Neuron (in vitro differentiated cells): ENCODE measurements around the gene CD99L2.
"Not testable (repeated sequence)": the region's sequence is repeated elsewhere in the genome, so short reads cannot be mapped to it uniquely, and the experiment has no call there.

ENCODE experiments used
- H2AFZ ChIP-seq: one replicate; pipeline ENCODE4 v1.6.1; 2013; ENCODE audit warnings: low read depth, mild to moderate bottlenecking, inconsistent platforms, low read length, moderate library complexity
- H3K27me3 ChIP-seq: one replicate; pipeline ENCODE4 v1.6.1; 2013; ENCODE audit warnings: low read length; ENCODE audit not compliant: insufficient read depth
- H3K36me3 ChIP-seq: one replicate; pipeline ENCODE4 v1.6.1; 2013; ENCODE audit warnings: low read length; ENCODE audit not compliant: insufficient read depth
- H3K4me1 ChIP-seq: one replicate; pipeline ENCODE4 v1.6.1; 2013; ENCODE audit warnings: low read length; ENCODE audit not compliant: insufficient read depth
- H3K4me3 ChIP-seq: 2 replicates; pipeline ENCODE4 v1.5.1; 2013; ENCODE audit warnings: mild to moderate bottlenecking, low read length, moderate library complexity
- H3K9me3 ChIP-seq: one replicate; pipeline ENCODE4 v1.6.1; 2013; ENCODE audit warnings: low read length

CD99L2 gene

DNA sequence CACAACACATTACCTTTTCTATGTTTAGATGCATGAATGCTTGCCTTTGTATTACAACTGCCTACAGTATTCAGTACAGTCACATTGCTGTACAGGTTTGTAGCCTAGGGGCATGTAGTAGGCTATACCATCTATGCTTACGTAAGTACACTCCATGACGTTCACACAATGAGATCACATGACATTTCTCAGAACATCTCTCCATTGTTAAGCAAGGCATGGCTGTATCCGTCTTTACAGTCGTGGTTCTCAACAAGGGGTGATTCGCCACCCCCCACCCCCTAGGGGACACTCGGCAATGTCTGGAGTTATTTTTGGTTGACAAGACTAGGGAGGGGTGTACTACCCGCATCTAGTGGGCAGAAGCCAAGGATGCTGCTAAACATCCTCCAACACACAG is 12.1 kb downstream of the CD99L2 start:
- peaks cover 3% of the 10 kb centered on the region for H3K9me3 ChIP-seq
- H2AFZ ChIP-seq, result no peak overlapping the region
- H3K4me3 ChIP-seq, result no peak overlapping the region
- no peaks in the 10 kb centered on the region for H3K27me3 ChIP-seq
- H3K4me1 ChIP-seq, result no peaks in the 10 kb centered on the region
- no peaks in the 10 kb centered on the region for H3K36me3 ChIP-seq

DNA sequence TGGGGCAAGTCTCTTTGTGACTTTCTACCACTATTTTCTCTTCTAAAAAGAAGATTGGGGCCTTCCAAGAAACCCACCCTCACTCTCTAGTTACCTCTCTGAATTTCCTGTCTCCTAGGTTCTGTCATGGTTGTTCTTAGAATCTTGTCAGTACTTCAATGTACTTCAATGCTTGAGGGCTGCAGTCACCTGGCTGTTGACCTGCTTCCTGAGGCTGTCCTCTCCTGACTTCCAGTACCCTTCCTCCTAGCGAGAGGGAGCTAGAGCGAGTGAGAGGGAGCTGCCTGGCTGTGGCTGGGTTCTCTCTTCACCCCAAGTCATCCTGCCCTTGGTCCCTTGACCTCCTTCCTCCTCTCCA is 17.7 kb downstream of the CD99L2 start:
- H3K4me1 ChIP-seq, result no peaks in the 10 kb centered on the region
- no peaks in the 10 kb centered on the region for H3K36me3 ChIP-seq
- H3K9me3 ChIP-seq, result no peaks in the 10 kb centered on the region
- H3K4me3 ChIP-seq, result no peak overlapping the region
- no peak overlapping the region for H2AFZ ChIP-seq
- H3K27me3 ChIP-seq, result no peaks in the 10 kb centered on the region

DNA sequence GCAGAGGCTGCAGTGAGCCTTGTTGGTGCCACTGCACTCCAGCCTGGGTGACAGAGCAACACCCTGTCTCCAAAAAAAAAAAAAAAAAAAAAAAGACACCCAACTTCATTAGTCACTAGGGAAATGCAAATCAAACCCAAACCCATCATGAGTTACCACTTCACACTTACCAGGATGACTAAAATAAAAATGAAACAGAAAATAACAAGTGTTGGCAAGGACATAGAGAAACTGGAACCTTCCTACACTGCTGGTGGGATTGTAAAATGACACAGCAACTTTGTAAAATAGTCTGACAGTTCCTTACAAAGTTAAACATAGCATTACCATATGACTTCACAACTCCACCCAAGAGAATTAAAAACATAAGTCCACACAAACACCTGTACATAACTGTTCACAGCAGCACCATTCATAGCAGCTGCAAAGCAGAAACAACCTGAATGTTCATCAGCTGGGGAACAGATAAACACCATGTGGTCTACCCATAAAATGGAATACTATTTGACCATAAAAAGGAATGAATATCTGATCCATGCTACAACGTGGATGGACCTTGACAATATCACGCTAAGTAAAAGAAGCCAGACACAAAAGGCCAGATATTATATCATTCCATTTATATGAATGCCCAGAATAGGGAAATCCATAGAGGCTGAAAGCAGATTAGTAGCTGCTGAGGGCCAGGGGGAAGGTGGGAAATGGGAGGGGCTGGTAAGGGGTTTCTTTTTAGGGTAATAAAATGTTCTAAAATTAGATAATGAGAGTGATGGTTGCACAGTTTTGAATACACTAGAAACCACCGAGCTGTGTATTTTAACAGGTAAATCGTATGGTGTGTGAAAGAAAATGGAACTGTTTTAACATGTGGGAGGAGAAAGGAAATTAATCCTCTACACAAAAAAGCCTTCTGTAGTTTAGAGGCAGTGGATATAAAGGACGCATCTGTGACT is 18.3 kb downstream of the CD99L2 start:
- H3K36me3 ChIP-seq, result no peaks in the 10 kb centered on the region
- no peak overlapping the region for H3K4me3 ChIP-seq
- no peak overlapping the region for H2AFZ ChIP-seq
- no peaks in the 10 kb centered on the region for H3K27me3 ChIP-seq
- H3K4me1 ChIP-seq, result no peaks in the 10 kb centered on the region
- H3K9me3 ChIP-seq, result no peaks in the 10 kb centered on the region

DNA sequence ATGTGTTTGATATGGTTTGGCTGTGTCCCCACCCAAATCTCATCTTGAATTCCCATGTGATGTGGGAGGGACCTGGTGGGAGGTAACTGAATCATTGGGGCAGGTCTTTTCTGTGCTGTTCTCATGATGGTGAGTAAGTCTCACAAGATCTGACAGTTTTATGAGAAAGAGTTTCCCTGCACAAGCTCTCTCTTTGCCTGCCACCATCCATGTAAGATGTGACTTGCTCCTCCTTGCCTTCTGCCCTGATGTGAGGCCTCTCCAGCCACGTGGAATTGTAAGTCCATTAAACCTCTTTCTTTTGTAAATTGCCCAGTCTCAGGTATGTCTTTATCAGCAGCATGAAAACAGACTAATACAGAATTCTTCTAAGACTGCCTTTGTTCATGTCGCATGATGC is 22.8 kb downstream of the CD99L2 start:
- H3K4me1 ChIP-seq, H3K27me3 ChIP-seq: not testable (repeated sequence)

DNA sequence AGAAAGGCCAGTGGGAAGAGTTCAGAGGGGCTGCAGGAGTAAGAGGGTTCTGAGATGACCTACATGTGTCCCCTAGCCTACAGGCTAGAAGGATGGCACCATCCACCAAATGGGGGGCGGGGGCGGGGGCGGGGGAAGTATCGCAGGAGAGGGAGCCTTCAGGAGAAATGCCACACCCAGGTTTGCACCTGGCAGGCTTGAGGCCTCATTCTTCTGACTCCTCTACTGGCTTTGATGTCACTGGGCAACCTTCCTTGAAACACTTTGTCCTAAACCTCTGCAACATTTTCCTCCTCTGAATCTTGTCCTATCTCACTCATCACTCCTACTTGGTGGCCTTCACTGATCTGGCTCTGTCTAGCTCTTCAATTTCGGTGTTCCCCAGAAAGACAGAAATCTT is 24.0 kb downstream of the CD99L2 start:
- Histone ChIP-seq H3K27me3 (no peaks in the 10 kb centered on the region), H3K36me3 (no peaks in the 10 kb centered on the region), H3K4me1 (no peaks in the 10 kb centered on the region), H3K9me3 (no peaks in the 10 kb centered on the region), H3K4me3 (no peak overlapping the region), H2AFZ (no peak overlapping the region)

More for the DNA sequence above, 22.8 kb downstream of the CD99L2 start:
- H3K4me3 ChIP-seq, H3K36me3 ChIP-seq, H2AFZ ChIP-seq, H3K9me3 ChIP-seq: not testable (repeated sequence)

DNA sequence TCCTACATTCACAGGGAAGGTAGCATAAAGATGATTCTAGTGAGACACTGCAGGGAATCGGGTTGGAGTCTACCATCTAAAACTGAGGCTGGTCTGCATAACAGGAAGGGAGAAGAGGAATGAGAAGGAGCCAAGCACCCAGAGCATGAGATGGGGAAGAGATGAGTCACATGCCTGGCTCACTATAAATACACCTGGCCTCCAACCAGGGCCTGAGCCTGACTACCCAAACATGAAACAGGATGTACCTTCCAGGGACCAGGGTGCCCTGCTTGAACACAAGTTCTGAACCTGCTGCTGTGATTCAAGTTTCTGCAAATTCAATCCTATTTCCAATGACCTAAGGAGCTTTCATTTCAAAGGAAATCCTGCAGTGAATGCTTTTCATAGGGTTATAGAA is 24.9 kb downstream of the CD99L2 start:
- Histone ChIP-seq H2AFZ (no peak overlapping the region), H3K27me3 (no peaks in the 10 kb centered on the region), H3K4me1 (no peaks in the 10 kb centered on the region), H3K4me3 (no peak overlapping the region), H3K36me3 (no peaks in the 10 kb centered on the region), H3K9me3 (no peaks in the 10 kb centered on the region)

DNA sequence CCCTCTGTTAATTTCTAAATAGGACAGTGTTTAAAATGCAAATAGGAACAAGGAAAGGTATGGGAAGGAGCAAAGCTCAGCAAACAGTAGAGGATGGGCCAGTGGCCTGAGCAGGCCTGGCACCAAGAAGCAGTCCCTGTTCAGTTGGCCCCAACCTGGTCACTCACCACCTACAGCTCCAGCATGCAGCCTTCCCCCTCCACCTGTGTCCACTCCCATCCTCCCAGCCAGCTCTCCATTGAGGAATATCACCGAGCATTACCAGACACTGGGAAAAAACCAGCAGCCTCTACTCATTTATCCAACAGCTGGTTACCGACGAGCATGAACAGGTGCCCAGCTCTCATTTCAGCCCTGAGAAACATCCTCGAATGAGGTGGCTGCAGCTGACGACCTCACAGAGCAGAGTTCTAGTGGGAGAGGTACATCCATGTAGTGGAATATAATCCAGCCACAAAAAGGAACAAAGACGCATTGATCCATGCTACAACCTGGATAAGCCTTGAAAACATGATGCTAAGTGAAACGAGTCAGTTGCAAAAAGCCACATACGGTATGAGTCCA is 25.6 kb downstream of the CD99L2 start:
- no peaks in the 10 kb centered on the region for H3K9me3 ChIP-seq
- no peak overlapping the region for H3K4me3 ChIP-seq
- H3K36me3 ChIP-seq, result no peaks in the 10 kb centered on the region
- H3K4me1 ChIP-seq, result no peaks in the 10 kb centered on the region
- H3K27me3 ChIP-seq, result no peaks in the 10 kb centered on the region
- no peak overlapping the region for H2AFZ ChIP-seq

DNA sequence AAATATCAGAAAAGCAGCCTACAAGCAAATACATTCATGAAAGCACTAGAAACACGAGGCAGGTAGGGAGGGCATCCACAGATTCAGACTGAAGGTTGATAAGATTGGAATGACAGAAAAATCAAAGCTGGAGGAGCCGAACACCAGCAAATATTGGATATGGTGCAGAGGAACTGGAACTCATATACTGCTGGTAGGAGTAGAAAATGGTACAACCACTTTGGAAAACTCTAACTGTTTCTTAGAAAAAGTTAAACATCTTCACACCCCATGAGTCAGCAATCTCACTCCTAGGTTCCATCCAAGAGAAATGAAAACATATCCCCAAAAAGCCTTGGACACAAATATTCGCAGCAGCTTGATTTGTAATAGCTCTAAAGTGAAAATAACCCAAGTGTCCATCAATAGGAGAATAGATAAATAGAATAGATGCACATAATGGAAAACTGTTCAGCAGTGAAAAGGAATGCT is 27.1 kb downstream of the CD99L2 start:
- no peak overlapping the region for H3K4me3 ChIP-seq
- no peak overlapping the region for H2AFZ ChIP-seq
- H3K27me3 ChIP-seq, result no peaks in the 10 kb centered on the region
- H3K9me3 ChIP-seq, result no peaks in the 10 kb centered on the region
- no peaks in the 10 kb centered on the region for H3K4me1 ChIP-seq
- H3K36me3 ChIP-seq, result no peaks in the 10 kb centered on the region

DNA sequence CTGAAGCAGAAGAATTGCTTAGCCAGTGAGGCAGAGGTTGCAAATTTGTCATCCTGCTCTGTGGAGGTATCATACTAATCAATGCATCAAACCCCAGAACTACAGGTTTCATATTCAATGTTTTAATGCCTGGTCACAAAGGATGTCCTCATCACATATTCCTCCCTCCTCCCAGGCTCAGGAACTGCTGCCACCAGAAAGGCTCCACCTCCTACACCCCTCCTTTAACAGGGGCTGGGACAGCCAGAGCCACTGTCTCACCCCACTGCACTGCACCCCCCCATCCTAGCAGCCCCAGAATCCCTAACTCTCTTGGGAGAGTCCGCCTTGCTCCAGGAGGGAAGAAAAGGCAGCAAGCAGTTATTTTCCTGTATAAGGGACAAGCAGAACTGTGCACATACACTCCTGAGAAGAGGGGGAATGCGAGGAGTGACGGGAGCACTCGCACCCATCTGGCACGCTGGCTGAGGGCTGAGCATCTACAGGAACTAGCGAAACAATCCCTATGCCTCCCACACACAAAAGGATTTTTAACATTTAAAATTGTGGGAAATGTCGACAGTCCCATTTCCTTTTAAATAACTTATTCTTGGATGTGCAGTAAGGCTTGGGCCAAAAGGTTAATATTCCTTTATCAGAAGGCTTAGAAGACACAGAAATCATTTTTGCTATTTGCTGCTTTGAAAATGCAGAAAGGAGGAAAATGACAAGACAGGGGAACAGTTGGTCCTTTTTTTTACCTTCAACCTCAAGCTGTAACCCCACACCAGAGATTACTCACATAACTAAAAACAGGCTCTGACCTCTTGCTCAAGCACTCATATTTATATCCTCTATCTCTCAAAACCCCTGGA is 27.8 kb downstream of the CD99L2 start:
- Histone ChIP-seq H3K9me3 (no peaks in the 10 kb centered on the region), H2AFZ (no peak overlapping the region), H3K4me3 (no peak overlapping the region), H3K36me3 (no peaks in the 10 kb centered on the region), H3K27me3 (no peaks in the 10 kb centered on the region), H3K4me1 (no peaks in the 10 kb centered on the region)

DNA sequence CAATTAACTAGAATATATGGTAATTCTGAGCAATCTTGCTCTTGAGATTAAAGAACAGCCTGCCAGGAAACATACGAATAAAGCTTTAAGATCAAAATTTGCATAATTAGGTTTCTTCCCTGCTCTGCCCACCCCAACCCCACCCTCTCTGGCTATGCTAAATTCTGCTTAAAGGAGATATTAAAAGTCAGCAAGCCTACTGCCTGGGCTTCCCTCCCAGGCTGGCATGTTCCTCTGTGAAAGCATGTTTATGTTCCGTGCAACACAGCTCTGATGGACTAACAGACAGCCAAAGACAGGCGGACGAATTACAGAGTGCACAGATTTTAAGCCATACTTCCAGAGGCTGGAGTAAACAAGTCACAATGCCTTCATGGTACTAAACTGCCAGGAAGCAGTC is 28.4 kb downstream of the CD99L2 start:
- Histone ChIP-seq H2AFZ (no peak overlapping the region), H3K4me3 (no peak overlapping the region), H3K27me3 (no peaks in the 10 kb centered on the region), H3K36me3 (no peaks in the 10 kb centered on the region), H3K4me1 (no peaks in the 10 kb centered on the region), H3K9me3 (no peaks in the 10 kb centered on the region)

DNA sequence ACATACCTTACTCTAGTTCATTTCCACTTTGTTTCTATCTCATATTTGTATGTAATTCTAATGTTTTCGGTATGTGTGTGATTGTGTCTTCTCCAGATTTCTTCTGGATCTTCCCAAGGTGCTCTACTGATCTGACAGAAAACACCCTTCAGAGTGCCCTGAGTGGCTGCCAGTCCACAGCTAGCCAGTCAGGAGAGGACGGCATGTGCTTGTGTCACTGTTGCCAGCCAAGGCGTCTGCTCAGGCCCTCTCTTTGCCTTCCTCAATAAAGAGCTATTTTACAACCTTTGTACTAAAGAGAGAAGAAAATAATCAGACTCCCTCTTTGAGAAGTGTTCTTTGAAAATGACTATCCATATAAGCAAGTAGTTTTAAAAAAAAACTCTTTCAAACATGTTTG is 29.0 kb downstream of the CD99L2 start:
- no peak overlapping the region for H3K4me3 ChIP-seq
- no peaks in the 10 kb centered on the region for H3K4me1 ChIP-seq
- H3K27me3 ChIP-seq, result no peaks in the 10 kb centered on the region
- H3K9me3 ChIP-seq, result no peaks in the 10 kb centered on the region
- no peak overlapping the region for H2AFZ ChIP-seq
- H3K36me3 ChIP-seq, result no peaks in the 10 kb centered on the region

DNA sequence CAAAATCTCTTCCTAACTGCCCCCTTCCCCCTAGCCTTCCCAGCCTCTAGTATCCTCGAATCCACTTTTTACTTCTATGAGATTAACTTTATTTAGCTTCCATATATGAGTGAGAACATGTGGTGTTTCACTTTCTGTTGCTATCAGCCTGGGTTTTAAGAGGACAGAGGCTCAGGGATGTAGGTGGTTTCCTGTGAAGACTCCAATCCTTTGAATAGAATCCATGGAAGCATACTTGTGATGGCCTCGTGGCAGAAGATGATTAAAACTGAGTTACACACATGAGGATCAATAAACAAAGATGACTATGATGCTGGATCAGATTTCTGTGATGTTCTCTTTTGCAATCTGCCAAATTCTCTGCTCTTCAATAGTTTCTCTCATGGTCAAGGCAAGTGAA is 29.8 kb downstream of the CD99L2 start:
- Histone ChIP-seq H3K4me1 (no peaks in the 10 kb centered on the region), H3K4me3 (no peak overlapping the region), H3K36me3 (no peaks in the 10 kb centered on the region), H3K9me3 (no peaks in the 10 kb centered on the region), H3K27me3 (no peaks in the 10 kb centered on the region), H2AFZ (no peak overlapping the region)

DNA sequence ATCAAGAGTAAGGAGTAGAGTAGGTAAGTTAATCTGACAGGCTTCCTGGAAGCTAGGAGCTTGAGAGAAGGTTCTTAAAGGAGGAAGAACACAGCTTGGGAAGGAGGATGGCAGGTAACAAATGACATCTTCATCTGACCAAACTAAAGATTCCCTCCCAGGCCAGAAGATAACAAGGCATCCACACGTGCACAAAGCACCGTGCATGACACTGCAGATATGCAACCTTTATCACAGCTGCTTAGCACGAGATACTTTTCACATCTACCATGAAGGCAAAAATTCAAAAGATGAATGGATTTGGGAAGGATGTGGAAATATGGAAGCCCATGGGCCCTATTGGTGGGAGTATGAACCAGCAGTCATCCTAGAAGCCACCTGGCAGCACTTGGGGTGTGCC is 34.3 kb downstream of the CD99L2 start:
- H3K27me3 ChIP-seq, result no peaks in the 10 kb centered on the region

More for the DNA sequence above, 34.3 kb downstream of the CD99L2 start:
- Histone ChIP-seq H3K4me3 (no peak overlapping the region), H3K4me1 (no peaks in the 10 kb centered on the region), H2AFZ (no peak overlapping the region), H3K36me3 (no peaks in the 10 kb centered on the region), H3K9me3 (no peaks in the 10 kb centered on the region)
